Measurements from ENCODE around the gene PMF1.

PMF1 gene

DNA sequence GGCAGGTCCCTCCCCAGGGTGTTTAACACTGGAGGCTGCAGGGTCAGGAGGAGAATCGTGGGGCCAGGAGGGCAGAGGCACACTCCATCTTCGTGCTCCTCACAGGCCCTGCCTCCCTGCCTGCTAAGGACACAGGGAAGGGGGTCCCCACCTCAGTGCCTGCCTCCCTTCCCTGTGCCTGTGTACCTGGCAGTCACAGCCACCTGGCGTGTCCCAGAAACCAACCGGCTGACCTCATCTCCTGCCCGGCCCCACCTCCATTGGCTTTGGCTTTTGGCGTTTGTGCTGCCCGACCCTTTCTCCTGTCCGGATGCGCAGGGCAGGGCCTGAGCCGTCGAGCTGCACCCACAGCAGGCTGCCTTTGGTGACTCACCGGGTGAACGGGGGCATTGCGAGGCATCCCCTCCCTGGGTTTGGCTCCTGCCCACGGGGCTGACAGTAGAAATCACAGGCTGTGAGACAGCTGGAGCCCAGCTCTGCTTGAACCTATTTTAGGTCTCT is 28.6 kb downstream of the PMF1 start:
- DNase-seq: no peak

DNA sequence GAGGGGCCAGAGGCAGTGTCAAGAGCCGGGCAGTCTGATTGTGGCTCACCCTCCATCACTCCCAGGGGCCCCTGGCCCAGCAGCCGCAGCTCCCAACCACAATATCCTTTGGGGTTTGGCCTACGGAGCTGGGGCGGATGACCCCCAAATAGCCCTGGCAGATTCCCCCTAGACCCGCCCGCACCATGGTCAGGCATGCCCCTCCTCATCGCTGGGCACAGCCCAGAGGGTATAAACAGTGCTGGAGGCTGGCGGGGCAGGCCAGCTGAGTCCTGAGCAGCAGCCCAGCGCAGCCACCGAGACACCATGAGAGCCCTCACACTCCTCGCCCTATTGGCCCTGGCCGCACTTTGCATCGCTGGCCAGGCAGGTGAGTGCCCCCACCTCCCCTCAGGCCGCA is 29.1 kb downstream of the PMF1 start, which contains the start of gene BGLAP:
TSS of gene BGLAP (plus strand) at position 259 of the 400 bp plus-strand sequence. CDS start at position 307, 48 bp downstream.
- no peak for DNase-seq

DNA sequence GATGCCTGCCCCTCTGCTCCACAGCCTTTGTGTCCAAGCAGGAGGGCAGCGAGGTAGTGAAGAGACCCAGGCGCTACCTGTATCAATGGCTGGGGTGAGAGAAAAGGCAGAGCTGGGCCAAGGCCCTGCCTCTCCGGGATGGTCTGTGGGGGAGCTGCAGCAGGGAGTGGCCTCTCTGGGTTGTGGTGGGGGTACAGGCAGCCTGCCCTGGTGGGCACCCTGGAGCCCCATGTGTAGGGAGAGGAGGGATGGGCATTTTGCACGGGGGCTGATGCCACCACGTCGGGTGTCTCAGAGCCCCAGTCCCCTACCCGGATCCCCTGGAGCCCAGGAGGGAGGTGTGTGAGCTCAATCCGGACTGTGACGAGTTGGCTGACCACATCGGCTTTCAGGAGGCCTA is 29.9 kb downstream of the PMF1 start:
- DNase-seq: no peak

DNA sequence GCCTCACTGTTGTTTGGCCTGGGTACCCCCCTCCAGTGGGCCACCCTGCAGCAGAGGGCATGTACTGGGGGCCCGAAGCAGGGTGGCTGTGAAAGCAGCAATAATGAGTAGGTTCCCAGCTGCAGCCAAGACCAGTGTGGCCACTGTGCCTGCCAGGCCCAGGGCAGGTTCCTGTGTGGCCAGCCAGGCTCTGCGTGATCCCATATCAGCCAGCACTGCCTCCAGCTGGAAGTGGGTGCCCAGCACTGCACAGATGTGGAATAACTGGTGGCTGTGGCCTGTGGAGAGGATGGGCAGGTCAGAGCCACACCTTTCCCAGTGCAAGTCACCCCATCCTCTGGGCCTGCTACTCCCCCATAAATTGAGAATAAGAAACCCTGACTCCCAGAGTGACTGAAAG is 31.3 kb downstream of the PMF1 start:
- DNase-seq: no peak

DNA sequence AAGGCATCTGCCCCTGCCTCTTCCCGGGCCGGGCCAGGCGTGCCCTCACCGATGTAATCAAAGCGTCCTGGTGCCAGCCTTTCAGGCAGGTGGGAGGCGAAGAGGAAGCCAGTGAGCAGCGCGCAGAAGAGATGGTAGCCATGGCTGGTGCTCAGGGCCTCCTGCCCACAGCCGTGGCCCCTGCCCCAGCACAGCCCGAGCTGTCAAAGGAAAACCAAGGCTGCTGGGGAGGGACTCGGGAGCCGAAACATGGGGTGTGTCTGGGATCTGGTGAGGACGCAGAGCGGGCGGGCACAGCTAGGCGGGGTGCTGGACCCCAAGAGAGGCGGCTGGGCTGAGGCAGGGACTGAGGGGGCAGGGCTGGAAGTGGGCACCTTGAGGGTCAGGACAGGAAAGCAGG is 31.9 kb downstream of the PMF1 start:
- no peak for DNase-seq

DNA sequence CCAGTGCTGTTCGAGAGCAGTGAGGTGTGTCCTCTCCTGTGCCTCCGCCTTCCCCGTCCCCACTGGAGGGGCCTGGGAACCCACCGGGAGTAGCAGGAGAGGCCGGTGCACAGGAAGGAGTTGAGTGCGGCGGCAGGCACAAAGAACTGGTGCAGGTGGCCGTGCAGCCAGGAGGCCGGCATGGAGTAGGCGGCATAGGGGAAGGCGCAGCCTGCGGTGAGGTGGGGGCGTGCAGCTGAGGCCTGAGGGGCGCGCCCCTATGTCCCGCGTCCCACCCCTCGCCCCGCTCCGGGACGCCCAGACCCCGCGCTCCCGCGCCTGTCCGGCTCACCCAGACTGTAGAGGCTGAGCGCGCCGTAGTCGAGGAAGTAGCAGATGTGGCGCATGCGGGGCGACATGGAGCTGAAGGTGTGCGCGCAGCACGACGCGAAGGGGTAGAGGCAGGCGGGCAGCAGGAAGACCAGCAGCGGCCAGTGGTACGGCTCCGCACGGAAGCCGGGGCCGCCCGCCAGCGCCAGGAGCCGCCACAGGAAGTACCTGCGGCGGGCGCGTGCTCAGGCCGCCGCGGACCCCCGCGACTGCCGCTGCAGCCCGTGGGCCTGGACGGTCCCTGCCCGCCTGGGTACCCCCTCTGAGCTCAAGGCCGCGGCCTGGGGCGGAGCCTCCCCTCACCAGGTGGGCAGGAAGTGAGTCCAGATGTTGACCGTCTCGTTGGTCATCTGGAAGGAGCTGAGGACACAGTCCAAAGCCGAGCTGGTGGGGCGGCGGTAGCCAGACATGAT is 32.8 kb downstream of the PMF1 start:
- DNase-seq: peak; percentile 41 to 49

DNA sequence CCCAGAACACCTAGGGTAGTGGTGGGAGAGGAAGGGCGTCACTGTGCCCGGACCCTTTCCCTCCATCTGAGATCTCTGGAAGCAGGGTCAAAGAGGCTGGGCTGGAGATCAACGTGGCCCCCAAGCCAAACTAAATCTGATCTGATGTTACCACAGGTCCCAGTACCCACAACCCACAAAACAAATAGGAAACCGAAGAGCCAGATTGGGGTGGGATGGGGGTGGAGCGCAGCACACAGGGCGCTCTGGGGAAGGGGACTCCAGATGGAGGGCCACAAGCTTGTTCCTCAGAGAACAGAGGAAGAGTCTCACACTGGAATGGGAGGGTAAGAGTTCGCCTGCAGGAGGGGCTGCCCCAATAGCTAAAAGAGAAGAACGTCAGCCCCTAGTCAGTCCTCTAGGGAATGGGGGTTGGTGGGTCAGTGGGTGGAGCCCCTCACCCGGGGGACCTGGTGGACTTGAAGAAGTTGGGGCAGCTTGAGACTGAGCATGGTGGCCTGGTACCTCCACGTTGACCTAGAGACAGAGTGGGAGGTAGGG is 33.5 kb downstream of the PMF1 start:
- no peak for DNase-seq

DNA sequence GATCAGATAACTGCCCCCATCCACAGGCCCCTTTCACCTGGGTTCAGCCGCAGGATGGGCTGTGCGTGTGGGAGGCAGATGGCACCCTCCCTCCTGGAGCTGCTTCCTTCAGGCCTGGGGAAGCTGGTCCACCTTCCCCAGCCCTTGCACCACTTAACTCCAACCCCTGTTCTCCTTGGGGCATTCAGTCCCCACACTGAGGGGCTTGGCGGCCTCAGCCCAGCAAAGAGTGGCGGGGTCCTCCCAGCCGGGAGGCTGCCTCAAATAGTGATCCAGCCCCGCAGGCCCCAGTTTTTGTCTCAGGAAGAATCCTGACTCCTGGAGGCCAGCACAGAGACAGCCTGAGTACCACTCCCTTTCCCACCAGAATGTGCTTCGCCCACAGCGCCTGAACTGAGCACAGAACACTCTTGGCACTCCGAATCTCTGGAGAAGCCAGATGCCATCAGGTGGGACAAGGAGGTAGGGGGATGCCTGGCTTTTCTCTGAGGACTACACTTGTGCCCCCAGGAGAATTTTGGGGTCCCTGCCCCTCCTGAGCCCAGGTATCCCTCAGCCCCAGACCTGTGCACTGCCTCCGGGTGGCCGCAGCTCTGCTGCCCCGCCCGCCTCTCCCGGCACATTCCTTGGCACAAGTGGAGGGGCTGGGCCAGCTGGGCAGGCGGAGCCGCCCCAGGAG is 34.1 kb downstream of the PMF1 start:
- no peak for DNase-seq

DNA sequence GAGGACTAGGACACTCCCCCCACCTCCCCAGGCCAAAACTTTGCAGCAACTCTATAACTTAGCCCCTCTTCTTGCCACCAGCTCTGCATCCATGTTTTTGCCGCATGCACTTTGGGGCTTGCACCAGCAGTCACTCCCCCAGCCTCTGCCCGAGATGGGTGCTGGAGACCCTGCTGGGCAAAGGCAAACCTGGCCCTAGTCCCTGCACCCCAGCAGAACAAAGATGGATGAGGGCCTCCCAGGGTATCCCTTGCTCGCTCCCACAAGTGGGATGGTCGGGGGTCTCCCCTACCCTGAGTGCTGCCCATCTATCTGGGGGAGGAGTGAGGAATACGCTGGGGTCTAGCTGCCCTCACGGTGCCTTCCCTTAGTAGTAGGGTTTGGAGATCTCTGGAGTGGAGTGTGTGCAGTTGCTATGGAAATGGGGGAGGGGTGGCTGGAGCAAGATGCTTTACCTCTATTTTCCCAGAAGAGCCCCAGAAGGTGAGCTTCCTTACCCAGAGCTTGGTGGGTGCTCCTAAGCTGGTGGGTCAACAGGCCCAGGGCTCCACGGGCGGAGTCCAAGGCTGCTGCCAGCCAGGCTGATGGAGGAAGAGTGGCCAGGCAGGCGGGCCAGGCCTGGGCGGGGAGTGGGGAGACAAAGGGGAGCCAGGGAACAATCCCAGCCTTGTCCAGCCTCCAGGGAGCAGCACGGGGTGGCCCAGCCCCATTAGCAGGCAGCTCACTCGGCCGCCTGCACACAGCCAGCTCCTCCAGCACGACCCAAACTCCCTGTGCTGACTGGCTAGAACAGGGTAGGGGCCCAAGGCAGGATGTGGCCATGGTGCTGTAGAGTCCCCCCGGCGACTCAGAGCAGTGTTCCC is 34.9 kb downstream of the PMF1 start, which contains the start of gene PAQR6:
TSS of gene PAQR6 (minus strand) at position 597 of the 863 bp plus-strand sequence. CDS start 1,325 bp downstream, outside the sequence.
- DNase-seq: no peak

DNA sequence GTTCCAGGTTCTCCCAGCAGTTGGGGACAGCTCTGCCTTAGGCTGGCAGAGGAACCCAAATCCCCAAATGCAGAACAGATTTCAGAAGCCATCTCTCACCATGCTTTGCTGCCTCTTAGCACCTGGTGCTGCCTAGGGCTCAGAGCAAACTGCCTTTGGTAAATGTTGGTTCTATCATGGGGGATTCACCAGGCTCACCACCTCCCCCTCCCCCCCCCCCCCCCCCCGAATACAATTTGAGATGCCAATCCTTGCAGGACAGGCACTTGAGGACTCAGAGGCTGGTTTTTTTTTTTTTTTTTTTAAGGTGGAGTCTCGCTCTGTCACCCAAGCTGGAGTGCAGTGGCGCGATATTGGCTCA is 35.5 kb downstream of the PMF1 start:
- DNase-seq: no peak

DNA sequence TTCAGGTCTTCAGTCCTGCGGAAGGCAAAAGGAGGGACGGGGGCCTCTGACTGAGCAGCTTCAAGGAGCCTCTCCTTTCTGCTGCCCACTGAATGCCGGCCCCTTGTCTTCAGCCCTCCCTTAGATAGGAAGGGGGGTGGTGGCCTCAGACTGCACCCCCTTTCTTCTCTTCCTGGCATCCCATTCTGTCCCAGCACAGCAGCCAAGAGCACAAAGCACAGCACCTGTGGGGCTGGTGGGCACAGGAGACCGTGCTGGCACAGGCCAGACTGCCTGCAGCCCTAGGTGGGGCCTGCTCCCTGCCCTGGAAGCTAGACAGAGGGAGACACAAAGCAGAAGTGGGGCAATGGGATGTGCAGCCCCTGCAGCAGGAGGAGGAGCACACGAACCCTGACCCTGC is 36.8 kb downstream of the PMF1 start:
- no peak for DNase-seq

DNA sequence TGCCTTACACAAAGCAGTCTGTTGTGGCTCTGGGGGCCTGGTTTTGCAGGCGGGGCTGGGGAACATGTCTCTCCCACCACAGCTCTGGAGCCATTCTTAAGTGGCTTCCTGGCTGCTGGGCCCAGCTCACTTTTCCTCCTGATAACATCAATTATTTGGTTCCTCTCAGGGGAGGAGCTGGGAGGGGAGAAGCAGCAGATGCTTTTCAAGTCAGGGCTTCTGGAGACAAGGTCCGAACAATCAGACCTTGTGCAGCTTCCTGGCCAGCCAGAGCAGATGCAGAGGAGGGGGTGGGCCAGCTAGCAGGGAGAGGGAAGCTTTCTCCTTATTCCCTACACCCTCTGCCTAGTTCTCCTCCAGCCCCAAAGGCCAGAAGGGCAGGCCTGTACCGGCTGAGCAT is 38.7 kb downstream of the PMF1 start:
- DNase-seq: no peak

DNA sequence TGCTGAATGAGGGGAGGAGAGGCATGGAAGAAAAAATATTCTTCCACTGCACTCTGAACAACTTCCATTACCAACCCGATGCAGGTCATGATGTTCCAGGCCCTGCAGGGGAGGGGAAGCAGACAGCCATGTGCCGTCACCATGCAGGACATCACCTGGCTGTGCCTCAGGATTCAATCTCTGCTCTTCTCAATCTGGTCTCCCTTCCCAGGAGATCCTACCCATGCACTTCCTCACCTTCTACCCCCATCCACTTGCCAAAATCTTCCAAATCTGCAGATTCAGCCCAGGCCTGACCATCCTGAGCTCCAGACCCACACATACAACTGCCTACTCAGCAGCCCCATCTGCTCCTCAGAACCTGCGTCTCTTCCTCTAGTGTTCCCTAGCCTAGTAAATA is 40.8 kb downstream of the PMF1 start:
- no peak for DNase-seq

DNA sequence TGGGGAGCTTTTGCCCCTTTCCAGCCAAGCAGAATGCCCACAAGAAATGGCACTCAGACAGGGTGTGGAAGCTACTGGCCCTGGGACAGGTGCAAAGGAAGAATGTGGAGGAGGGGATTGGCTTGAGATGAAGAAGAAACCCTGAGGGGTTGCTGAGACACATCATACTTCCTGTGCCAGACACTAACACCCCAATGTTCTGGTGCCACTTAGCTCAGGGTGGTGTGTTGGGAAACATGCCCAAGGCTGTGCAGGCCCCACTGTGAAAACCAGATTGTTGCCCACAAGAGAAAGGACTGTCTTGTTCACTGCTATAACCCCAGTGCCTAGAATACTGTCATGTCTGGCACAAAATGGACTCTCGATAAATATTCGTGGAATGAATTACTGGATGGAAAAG is 44.9 kb downstream of the PMF1 start:
- no peak for DNase-seq

DNA sequence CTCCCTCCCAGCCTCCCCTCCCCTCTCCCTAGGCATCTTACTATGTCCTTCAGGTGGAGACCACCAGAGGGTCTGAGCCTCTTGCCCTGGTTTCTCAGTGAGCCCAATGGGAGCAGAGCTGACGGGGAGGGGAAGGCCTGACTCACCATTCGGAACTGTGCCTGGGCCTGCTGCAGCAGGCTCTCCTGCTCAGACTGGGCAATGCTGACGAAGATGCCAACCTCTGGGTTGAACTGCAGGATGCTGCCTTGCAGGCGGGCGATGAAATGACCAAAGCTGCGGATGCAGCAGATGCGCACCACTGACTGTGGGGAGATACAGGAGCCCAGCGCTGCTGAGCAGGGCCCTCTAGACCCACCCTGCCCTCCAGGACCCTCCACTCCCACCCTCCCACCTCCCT is 46.1 kb downstream of the PMF1 start:
- DNase-seq: no peak

DNA sequence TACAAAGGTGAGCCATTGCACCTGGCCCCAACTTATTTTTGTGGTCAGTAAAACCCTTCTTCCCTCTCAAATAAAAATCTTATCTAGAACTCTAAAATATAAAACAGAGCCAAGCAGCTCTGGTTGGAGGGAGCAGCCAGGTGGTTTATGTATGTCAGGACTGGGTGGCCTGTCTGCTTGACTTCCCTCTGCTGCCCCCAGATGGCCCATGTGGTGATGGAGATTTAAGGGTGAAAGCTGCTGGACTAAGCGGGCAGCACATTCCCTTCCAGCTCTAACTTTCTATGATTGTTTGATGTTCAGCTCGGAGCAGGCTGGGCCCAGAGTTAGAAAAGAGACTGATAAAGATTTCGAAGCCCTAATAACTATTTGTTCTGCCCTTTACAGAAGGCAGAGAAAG is 47.0 kb downstream of the PMF1 start:
- DNase-seq: no peak

DNA sequence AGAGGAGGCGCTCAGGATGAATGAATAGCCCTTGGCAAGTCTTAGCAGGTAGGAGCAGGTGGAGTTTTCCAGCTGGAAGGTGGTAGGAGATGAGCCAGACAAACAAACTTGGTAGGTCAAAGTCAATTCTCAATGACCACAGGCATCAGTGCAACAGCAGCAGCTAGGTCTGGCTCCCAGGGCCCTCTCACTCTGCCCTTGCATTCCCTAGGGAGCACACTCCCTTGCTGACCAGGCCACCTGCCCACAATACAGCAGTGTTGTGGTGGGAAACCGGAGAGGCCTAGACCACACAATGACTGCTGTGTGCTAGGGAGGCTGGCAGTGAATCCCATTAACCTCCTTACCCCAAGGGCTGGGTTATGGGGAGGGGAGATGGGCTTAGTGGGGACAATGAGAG is 48.1 kb downstream of the PMF1 start:
- no peak for DNase-seq

DNA sequence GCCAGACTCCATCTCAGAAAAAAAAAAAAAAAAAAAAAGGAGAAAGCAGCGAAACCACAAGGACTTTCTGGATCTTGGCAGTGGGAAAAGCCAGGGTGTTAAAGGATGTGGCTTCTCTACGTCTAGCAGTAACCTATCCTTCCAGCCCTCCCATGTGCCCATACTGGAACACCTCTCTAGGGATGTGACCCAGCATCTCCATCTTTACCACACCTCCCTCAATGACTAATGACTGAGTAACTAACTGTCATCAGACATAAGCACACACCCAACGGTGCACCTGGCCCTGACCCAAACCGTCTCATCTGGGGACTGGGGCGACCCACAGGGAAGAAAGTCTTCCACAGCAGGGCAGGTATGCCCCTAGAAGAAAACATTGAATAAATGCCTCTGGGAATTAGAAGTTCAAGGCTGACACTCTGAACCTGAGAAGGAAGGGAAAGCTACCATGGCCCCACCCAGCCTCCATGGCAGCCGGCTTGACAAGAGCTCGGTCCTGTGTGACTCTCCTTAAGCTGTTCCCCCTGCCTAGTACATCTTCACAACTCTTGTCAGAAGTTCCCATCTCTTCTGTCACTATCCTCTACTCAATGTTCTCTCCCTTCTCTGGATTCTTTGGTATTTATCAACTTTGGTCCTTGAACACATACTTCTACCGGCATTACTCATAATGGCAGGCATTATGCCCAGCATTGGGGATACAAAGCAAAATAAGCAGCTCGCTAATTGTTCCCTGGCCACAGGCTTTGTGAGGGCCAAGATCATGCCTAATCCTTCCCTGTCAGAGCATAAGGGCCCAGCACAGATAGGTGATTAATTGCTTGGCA is 49.9 kb downstream of the PMF1 start:
- no peak for DNase-seq

DNA sequence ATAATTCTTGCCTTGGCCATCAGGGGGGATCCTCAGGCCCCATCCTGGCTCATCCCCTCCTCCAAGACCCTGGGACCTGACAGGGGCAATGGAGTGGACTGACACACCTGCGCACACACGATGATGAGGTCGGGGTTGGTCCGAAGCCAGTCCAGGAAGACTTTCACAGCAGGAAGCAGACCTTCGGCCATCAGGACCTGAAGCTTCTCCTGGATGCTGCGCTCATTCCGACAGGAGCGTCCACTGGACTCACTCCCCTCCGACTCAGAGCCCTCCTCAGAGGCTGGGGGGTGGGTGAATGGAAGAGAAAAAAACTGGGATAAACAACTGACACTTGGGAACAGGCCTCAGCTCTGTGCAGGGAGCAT is 50.5 kb downstream of the PMF1 start:
- DNase-seq: no peak

DNA sequence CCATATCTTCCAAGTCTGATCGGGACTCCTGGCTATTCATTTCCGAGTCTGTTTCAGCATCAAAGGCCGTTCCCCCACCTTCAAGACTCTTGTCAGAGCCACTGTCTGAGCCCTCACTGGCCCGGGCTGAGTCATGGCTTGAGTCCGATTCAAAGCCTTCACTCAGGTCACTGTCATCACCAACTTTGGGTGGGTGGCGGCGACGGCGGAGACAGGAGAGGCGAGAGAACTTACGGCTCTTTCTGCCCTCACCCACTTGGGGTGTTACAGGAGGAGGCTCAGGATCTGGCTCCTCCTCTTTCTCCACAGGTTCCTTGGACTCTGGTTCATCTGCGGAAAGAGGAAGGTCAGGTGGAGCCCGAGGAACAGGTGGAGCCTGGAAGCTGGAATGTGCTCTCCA is 53.2 kb downstream of the PMF1 start:
- no peak for DNase-seq

DNA sequence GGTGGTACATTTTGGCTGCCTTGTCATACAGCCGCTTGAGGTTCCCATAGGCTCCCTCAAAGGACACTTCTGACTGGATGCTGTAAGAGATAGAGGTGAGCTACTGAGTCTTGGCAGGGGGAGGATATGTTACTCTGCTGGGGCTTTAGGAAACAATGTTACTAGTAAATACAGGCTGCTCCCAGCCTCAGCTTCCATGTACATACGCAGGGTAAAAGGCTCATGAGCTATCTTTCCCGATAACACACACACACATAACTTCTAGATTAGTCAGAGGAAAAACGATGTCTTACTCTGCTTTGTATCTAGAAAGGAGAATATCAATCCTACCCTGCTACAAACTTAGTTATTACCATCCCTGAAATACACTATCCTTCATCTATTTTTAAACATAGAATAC is 55.5 kb downstream of the PMF1 start:
- DNase-seq: no peak

DNA sequence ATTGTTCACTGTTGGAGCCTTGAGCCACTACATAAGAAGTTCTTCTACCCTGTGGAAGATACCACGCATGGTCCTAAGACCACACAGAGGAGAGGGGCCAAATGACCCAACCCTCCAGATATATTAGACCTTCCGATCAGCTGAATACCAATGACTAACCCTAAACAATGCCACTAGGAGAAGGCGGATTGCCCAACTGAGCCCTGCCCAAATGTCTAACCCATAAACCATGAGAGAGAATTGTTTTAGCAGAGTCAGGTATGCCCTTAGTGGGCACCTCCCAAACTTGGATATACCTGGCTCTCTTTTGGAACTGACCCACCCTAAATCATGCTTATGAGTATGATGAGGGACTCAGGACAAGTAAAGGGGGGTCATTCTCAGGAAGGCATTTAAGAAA is 57.5 kb downstream of the PMF1 start:
- no peak for DNase-seq
